Neural cell (in vitro differentiated cells): ENCODE measurements around the gene NOLC1. TPM values are rescaled to one million over a fixed set of nuclear protein-coding genes. Genes with fewer than 3 reads are reported as not detected.

Source experiments
- H2AFZ ChIP-seq: fragments of 200-600, 300-800 bp; sonication (generic), shearing (Covaris generic); 2 replicates; pipeline ENCODE4 v1.6.0; 2014; ENCODE audit warnings: low read depth, mild to moderate bottlenecking, antibody characterized with exemption, low read length, moderate library complexity
- H3F3A ChIP-seq: fragments of 200-600 bp; shearing (Covaris generic); 2 replicates; pipeline ENCODE4 v1.6.1; 2016; ENCODE audit warnings: mild to moderate bottlenecking, moderate library complexity, mixed read lengths, antibody characterized with exemption, low read length; ENCODE audit not compliant: insufficient read depth, poor library complexity, severe bottlenecking
- H3K27ac ChIP-seq: fragments of 200-600, 300-800 bp; sonication (generic), shearing (Covaris generic); 2 replicates; pipeline ENCODE4 v1.5.1; 2014; ENCODE audit warnings: mild to moderate bottlenecking, low read length, moderate library complexity
- H3K27me3 ChIP-seq: fragments of 300-800, 200-600 bp; sonication (generic), shearing (Covaris generic); 2 replicates; pipeline ENCODE4 v1.6.0; 2014; ENCODE audit warnings: mild to moderate bottlenecking, low read depth, low read length, moderate library complexity; ENCODE audit not compliant: insufficient read depth
- H3K36me3 ChIP-seq: fragments of 300-800, 200-600 bp; sonication (generic), shearing (Covaris generic); 2 replicates; pipeline ENCODE4 v1.5.1; 2014; ENCODE audit warnings: mild to moderate bottlenecking, antibody characterized with exemption, low read length, moderate library complexity; ENCODE audit not compliant: insufficient read depth
- H3K4me2 ChIP-seq: fragments of 300-800, 200-600 bp; sonication (generic), shearing (Covaris generic); 2 replicates; pipeline ENCODE4 v1.6.0; 2014; ENCODE audit warnings: mild to moderate bottlenecking, low read length
- H3K4me3 ChIP-seq: fragments of 300-800, 200-600 bp; sonication (generic), shearing (Covaris generic); 2 replicates; pipeline ENCODE4 v1.5.1; 2014; ENCODE audit warnings: mild to moderate bottlenecking, low read length, moderate library complexity
- H3K79me2 ChIP-seq: fragments of 200-600 bp; shearing (Covaris generic); replicated peaks from 2 replicates; pipeline ENCODE4 v1.6.0; 2014; ENCODE audit warnings: mild to moderate bottlenecking, low read length, moderate library complexity; ENCODE audit not compliant: insufficient read depth
- H3K9ac ChIP-seq: fragments of 300-800, 200-600 bp; sonication (generic), shearing (Covaris generic); 2 replicates; pipeline ENCODE4 v1.6.1; 2016; ENCODE audit warnings: mild to moderate bottlenecking, low read length, mixed read lengths
- H3K9me2 ChIP-seq: fragments of 200-600 bp; shearing (Covaris generic); 2 replicates; pipeline ENCODE4 v1.6.1; 2016; ENCODE audit warnings: mild to moderate bottlenecking, low read length, mixed read lengths; ENCODE audit not compliant: insufficient read depth
- H3K9me3 ChIP-seq: fragments of 200-600, 300-800 bp; sonication (generic), shearing (Covaris generic); 2 replicates; pipeline ENCODE4 v1.6.1; 2016; ENCODE audit warnings: mild to moderate bottlenecking, mixed run types, low read length, moderate library complexity, mixed read lengths
- H4K20me1 ChIP-seq: fragments of 200-600 bp; shearing (Covaris generic); 2 replicates; pipeline ENCODE4 v1.6.1; 2016; ENCODE audit warnings: mild to moderate bottlenecking, mixed run types; ENCODE audit not compliant: insufficient read depth
- EP300 ChIP-seq: fragments of 450-650 bp; conservative IDR thresholded peaks from 2 replicates; pipeline ENCODE4 v1.6.1; 2014; ENCODE audit warnings: antibody characterized with exemption, mild to moderate bottlenecking, moderate library complexity; ENCODE audit not compliant: poor library complexity, severe bottlenecking
- MXI1 ChIP-seq: fragments of 450-650 bp; conservative IDR thresholded peaks from 2 replicates; pipeline ENCODE4 v1.6.1; 2014; ENCODE audit warnings: antibody characterized with exemption, mild to moderate bottlenecking; ENCODE audit not compliant: poor library complexity, severe bottlenecking
- RAD21 ChIP-seq: fragments of 450-650 bp; conservative IDR thresholded peaks from 2 replicates; pipeline ENCODE4 v1.6.1; 2014; ENCODE audit warnings: antibody characterized with exemption, mild to moderate bottlenecking, moderate library complexity
- REST ChIP-seq: IDR thresholded peaks from 2 replicates; pipeline ENCODE4 v1.6.1; 2012; ENCODE audit warnings: borderline replicate concordance
- SMC3 ChIP-seq: fragments of 450-650 bp; conservative IDR thresholded peaks from 2 replicates; pipeline ENCODE4 v1.6.1; 2014; ENCODE audit warnings: antibody characterized with exemption, mild to moderate bottlenecking, moderate library complexity; ENCODE audit not compliant: poor library complexity
- TAF1 ChIP-seq: IDR thresholded peaks from 2 replicates; pipeline ENCODE4 v1.6.1; 2012; ENCODE audit warnings: low read depth
- polyA plus RNA-seq: library from polyadenylated mRNA; depleted of rRNA; stranded (reverse); fragments of >200 nt; gene quantifications from 2 replicates; pipeline ENCODE4 v1.2.3, GENCODE V29; 2014

NOLC1 gene
- polyA plus RNA-seq, 1 donor from 2014 or later: 36.0 TPM

- TF ChIP-seq TAF1 (no peak), REST (no peak), MXI1 (peak; percentile 97)
- Histone ChIP-seq H3K4me3 (peak overlapping the region; percentile 95), H3K79me2 (peaks cover 32% of the 10 kb centered on the region), H3K4me2 (peak overlapping the region; percentile 91), H3K36me3 (no peaks in the 10 kb centered on the region), H3F3A (no peaks in the 10 kb centered on the region), H3K27ac (peak overlapping the region; percentile 69), H3K9ac (peak overlapping the region; percentile 74), H3K9me2 (no peaks in the 10 kb centered on the region), H2AFZ (peak overlapping the region; percentile 89), H3K27me3 (no peaks in the 10 kb centered on the region), H4K20me1 (no peaks in the 10 kb centered on the region), H3K9me3 (no peaks in the 10 kb centered on the region)
Measured at GRCh38 chr10:102133373-102134195, 18.6 kb upstream of the NOLC1 start.

GRCh38 chr10:102134416-102134815, 17.8 kb upstream of the NOLC1 start:
- Histone ChIP-seq H4K20me1 (no peaks in the 10 kb centered on the region), H3K27me3 (no peaks in the 10 kb centered on the region), H3K9me3 (no peaks in the 10 kb centered on the region), H3K4me3 (peak overlapping the region; percentile 95), H3K79me2 (peaks cover 32% of the 10 kb centered on the region), H3K36me3 (no peaks in the 10 kb centered on the region), H3K9me2 (no peaks in the 10 kb centered on the region), H2AFZ (no peak overlapping the region), H3K4me2 (peak overlapping the region; percentile 91), H3K27ac (no peak overlapping the region), H3F3A (no peaks in the 10 kb centered on the region), H3K9ac (peak overlapping the region; percentile 74)
- TF ChIP-seq RAD21 (no peak), SMC3 (no peak), REST (no peak), EP300 (no peak)
